HG03064 (cell line): ENCODE data around the gene ZNF322.

Experiments
- ATAC-seq: cut with Tn5 transposase; IDR thresholded peaks from one replicate; pipeline ENCODE4 v1.9.1; 2021; ENCODE audit warnings: low read depth; ENCODE audit not compliant: unreplicated experiment

The ZNF322 gene

GRCh38 chr6:26593278-26594130 is 66.0 kb downstream of the ZNF322 start:
- no peak for ATAC-seq

GRCh38 chr6:26592649-26593048 is 66.9 kb downstream of the ZNF322 start:
- no peak for ATAC-seq

DNA sequence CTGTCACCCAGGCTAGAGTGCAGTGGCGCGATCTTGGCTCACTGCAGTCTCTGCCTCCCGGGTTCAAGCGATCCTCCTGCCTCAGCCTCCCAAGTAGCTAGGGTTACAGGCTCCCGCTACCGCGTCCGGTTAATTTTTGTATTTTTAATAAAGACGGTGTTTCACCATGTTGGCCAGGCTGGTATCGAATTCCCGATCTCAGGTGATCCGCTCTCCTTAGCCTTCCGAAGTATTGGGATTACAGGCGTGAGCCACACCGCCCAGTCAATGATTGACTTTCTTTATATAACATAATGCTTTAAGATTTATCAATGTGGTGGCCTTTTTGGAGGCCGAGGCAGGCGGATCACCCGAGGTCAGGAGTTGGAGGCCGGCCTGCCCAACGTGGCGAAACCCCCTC is 70.6 kb downstream of the ZNF322 start:
- no peak for ATAC-seq
